ENCODE data around the gene ARHGAP40. TPM values are rescaled to one million over a fixed set of nuclear protein-coding genes. Genes with fewer than 3 reads are reported as not detected.
A peak's percentile ranks its signal among the peaks of the same experiment; 100 is the strongest.

Gene ARHGAP40
- total RNA-seq, 1 donor from 2014 or later, result 1.1 TPM

DNA sequence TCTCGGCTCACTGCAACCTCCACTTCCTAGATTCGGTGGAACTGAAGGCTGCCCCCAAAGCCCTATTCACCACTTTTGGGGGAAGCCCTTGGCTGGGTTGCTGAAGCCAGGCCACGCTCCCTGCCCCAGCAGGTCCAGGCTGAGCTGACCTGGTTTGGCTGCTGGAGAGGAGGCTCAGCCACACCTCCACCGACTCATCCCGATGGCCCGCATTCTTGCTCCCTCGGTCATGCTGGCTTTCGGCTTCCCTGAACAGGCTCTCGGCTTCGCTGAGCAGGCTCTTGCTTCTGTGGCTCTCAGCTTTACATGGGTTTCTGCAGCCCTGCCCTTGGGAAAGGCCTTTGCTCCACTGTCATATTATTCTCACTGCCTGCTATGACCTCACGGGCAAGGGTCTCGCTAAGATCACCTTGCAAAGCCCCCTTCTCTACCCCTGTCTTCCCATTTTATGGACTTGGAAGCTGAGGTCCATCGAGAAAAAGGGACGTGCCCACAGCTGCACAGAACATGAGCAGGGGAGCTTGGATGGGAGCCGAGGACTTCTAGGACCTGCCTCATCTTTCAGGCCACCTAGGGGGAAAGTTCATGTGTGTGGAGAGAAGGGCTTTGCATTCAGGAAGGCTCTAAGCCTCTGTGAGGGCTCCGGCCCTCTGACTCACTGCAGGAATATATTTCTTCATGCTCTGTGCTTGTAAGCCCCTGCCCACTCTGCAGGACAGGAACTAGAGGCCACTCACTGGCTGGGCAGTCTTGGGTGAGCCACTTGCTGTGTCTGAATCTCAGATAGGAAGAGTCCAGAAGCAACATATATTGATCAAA lies 15.6 kb downstream of the ARHGAP40 start:
- Histone ChIP-seq H3K4me3 (ENCODE audit: low read depth, low read length) (no peak overlapping the region), H3K27me3 (ENCODE audit: control insufficient read depth, insufficient read depth, low read length) (no peaks in the 10 kb centered on the region), H3K36me3 (ENCODE audit: control insufficient read depth, insufficient read depth, low read length) (no peaks in the 10 kb centered on the region)
- no peak for FAIRE-seq
- TF ChIP-seq, protein P1, sequence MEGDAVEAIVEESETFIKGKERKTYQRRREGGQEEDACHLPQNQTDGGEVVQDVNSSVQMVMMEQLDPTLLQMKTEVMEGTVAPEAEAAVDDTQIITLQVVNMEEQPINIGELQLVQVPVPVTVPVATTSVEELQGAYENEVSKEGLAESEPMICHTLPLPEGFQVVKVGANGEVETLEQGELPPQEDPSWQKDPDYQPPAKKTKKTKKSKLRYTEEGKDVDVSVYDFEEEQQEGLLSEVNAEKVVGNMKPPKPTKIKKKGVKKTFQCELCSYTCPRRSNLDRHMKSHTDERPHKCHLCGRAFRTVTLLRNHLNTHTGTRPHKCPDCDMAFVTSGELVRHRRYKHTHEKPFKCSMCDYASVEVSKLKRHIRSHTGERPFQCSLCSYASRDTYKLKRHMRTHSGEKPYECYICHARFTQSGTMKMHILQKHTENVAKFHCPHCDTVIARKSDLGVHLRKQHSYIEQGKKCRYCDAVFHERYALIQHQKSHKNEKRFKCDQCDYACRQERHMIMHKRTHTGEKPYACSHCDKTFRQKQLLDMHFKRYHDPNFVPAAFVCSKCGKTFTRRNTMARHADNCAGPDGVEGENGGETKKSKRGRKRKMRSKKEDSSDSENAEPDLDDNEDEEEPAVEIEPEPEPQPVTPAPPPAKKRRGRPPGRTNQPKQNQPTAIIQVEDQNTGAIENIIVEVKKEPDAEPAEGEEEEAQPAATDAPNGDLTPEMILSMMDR (IDR thresholded peaks at IDR 0.05; ENCODE audit: insufficient read depth, low read length, severe bottlenecking), result no peak
- peak; percentile 82 for DNase-seq (ENCODE audit: low read depth)

DNA sequence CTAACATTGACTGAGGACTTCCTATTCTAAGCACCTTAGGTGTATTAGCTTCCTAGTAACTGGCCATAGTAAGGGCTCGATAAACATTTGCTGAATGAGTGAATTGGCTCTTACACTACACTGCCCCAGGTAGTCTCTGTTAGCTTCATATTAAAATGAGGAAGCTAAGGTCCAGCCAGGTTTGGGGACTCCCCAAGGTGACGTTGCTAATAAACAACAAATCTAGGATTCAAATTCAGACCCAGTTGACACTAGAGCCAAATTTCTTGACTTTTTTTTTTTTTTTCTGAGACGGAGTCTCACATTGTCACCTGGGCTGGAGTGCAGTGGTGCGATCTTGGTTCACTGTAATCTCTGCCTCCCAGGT lies 16.2 kb downstream of the ARHGAP40 start:
- H3K36me3 ChIP-seq (ENCODE audit: control insufficient read depth, insufficient read depth, low read length), result no peaks in the 10 kb centered on the region
- DNase-seq (ENCODE audit: low read depth) (no peak), FAIRE-seq (no peak)
- no peaks in the 10 kb centered on the region for H3K27me3 ChIP-seq (ENCODE audit: control insufficient read depth, insufficient read depth, low read length)
- H3K4me3 ChIP-seq (ENCODE audit: low read depth, low read length), result no peak overlapping the region
- TF ChIP-seq, protein P1 (IDR thresholded peaks at IDR 0.05; ENCODE audit: insufficient read depth, low read length, severe bottlenecking), result no peak

DNA sequence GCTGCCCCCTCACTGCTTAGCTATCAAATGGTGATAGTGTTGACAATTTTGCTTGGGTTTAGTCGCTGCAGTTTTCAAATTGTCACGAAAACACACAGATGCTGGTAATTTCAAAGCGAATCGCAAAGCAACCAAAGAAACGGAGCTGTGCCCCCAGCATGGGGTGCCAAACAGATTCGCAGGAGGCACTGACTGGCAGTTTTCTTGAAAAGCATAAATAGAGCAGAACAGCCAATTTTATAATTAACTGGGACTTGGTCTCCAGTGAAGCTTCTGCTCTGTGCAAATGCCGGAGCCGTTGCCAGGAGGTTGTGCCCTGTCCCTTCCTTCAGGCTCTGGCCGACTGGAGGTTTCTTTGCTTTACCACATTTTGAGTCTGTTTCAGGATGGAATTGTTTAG lies 18.8 kb downstream of the ARHGAP40 start:
- FAIRE-seq, result no peak
- Histone ChIP-seq H3K4me3 (ENCODE audit: low read depth, low read length) (no peak overlapping the region), H3K27me3 (ENCODE audit: control insufficient read depth, insufficient read depth, low read length) (no peaks in the 10 kb centered on the region), H3K36me3 (ENCODE audit: control insufficient read depth, insufficient read depth, low read length) (peaks cover 2% of the 10 kb centered on the region)
- no peak for DNase-seq (ENCODE audit: low read depth)
- TF ChIP-seq, protein P1 (IDR thresholded peaks at IDR 0.05; ENCODE audit: insufficient read depth, low read length, severe bottlenecking), result no peak

DNA sequence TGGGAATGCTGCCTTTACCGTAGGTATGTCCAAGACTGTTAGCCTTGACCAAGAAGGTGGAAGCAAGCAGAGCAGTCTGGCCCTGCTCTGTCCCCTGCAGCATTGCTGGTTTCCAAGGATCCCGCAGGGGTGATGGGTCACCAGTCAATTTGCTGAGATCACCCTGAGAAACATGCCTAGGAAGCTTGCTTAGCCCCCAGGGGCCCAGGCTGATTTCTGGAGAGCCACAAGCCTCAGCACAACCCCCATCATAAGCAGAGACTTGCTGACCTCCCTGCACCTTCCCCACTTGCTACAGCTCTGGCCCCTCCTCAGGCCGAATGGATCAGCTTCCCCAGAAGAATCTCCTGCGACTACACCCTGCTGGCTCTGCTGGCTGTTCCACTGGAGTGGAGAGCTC lies 21.5 kb downstream of the ARHGAP40 start:
- Histone ChIP-seq H3K36me3 (ENCODE audit: control insufficient read depth, insufficient read depth, low read length) (peaks cover 10% of the 10 kb centered on the region), H3K27me3 (ENCODE audit: control insufficient read depth, insufficient read depth, low read length) (no peaks in the 10 kb centered on the region), H3K4me3 (ENCODE audit: low read depth, low read length) (no peak overlapping the region)
- TF ChIP-seq, protein P1 (IDR thresholded peaks at IDR 0.05; ENCODE audit: insufficient read depth, low read length, severe bottlenecking), result no peak
- FAIRE-seq (no peak), DNase-seq (ENCODE audit: low read depth) (no peak)

DNA sequence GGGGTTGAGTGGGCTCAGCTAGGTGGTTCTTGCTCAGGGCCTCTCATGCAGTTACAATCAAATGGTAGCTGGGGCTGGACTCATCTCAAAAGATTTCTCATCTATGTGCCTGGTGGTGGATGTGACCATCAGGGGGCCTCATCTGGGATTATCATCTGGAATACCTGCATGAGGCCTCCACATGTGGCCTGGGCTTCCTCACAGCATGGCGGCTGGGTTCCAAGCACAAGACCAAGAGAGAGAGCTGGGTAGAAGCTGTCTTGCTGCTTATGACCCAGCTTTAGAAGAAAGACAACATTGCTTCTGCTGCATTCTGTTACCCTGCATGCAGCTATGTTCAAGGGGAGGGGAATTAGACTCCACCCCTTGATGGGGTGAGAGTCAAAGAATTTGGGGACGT lies 22.5 kb downstream of the ARHGAP40 start:
- no peak for FAIRE-seq

More for the DNA sequence above, 22.5 kb downstream of the ARHGAP40 start:
- H3K36me3 ChIP-seq (ENCODE audit: control insufficient read depth, insufficient read depth, low read length), result peaks cover 10% of the 10 kb centered on the region
- TF ChIP-seq, protein P1 (IDR thresholded peaks at IDR 0.05; ENCODE audit: insufficient read depth, low read length, severe bottlenecking), result no peak
- no peaks in the 10 kb centered on the region for H3K27me3 ChIP-seq (ENCODE audit: control insufficient read depth, insufficient read depth, low read length)
- H3K4me3 ChIP-seq (ENCODE audit: low read depth, low read length), result no peak overlapping the region
- DNase-seq (ENCODE audit: low read depth), result no peak

Measured in bronchial epithelial cell (primary cell).